PC-9 (cell line): ENCODE data around the gene EPB41L2. TPM values are rescaled to one million over a fixed set of nuclear protein-coding genes. Genes with fewer than 3 reads are reported as not detected.
"Not testable (repeated sequence)": the region's sequence is repeated elsewhere in the genome, so short reads cannot be mapped to it uniquely, and the experiment has no call there.

Source experiments
- BruUV-seq: library from RNA; stranded (reverse); fragments of 400-500 nt; replicated peaks from 2 replicates; lab custom pipeline; 2021; lab: Mats Ljungman, UMichigan
- CTCF ChIA-PET: fragments of 300-600 bp; sonication (Branson Sonifier 250); formaldehyde crosslinking; loops from one replicate; lab custom pipeline; 2022; ENCODE audit warnings: antibody characterized with exemption; lab: Charles Lee
- POLR2A ChIA-PET: fragments of 300-600 bp; sonication (Branson Sonifier 250); formaldehyde crosslinking; loops from one replicate; lab custom pipeline; 2022; ENCODE audit warnings: antibody characterized with exemption; ENCODE audit not compliant: unreplicated experiment; lab: Charles Lee
- DNase-seq, 2 experiments: peaks; one replicate each; pipeline versions ENCODE4 v3.0.0 to v3.0.0-alpha.2; 2015 to 2022; ENCODE audit warnings: mixed read lengths in 1 of 2
- H2AFZ ChIP-seq: fragments of 200-600 bp; sonication (generic); 2 replicates; pipeline ENCODE4 v1.8.1; 2017; ENCODE audit warnings: antibody characterized with exemption
- H3F3A ChIP-seq: fragments of 200-600 bp; sonication (generic); 2 replicates; pipeline ENCODE4 v1.8.1; 2017; ENCODE audit warnings: antibody characterized with exemption, mild to moderate bottlenecking, low read depth; ENCODE audit not compliant: insufficient read depth
- H3K27ac ChIP-seq: fragments of 200-600 bp; sonication (generic); 2 replicates; pipeline ENCODE4 v1.6.1; 2016; ENCODE audit warnings: mixed run types
- H3K27me3 ChIP-seq: fragments of 200-600 bp; sonication (generic); 2 replicates; pipeline ENCODE4 v1.6.1; 2016; ENCODE audit warnings: low read depth, mixed run types; ENCODE audit not compliant: insufficient read depth
- H3K36me3 ChIP-seq: fragments of 200-600 bp; sonication (generic); 2 replicates; pipeline ENCODE4 v1.6.1; 2016; ENCODE audit warnings: low read depth, mixed run types
- H3K4me1 ChIP-seq: fragments of 200-600 bp; sonication (generic); replicated peaks from 2 replicates; pipeline ENCODE4 v1.6.1; 2016; ENCODE audit warnings: mixed run types; ENCODE audit not compliant: insufficient read depth
- H3K4me2 ChIP-seq: fragments of 200-600 bp; sonication (generic); 2 replicates; pipeline ENCODE4 v1.6.1; 2017; ENCODE audit warnings: mixed run types
- H3K4me3 ChIP-seq: fragments of 200-600 bp; sonication (generic); 2 replicates; pipeline ENCODE4 v1.6.1; 2016; ENCODE audit warnings: mixed run types
- H3K79me2 ChIP-seq: fragments of 200-600 bp; sonication (generic); 2 replicates; pipeline ENCODE4 v1.6.1; 2017; ENCODE audit warnings: low read depth, mixed run types
- H3K9me2 ChIP-seq: fragments of 200-600 bp; sonication (generic); 2 replicates; pipeline ENCODE4 v1.8.1; 2017; ENCODE audit warnings: mild to moderate bottlenecking; ENCODE audit not compliant: insufficient read depth
- H3K9me3 ChIP-seq: fragments of 200-600 bp; sonication (generic); 2 replicates; pipeline ENCODE4 v1.8.1; 2016; ENCODE audit warnings: low read depth; ENCODE audit not compliant: insufficient read depth
- H4K20me1 ChIP-seq: fragments of 200-600 bp; sonication (generic); 2 replicates; pipeline ENCODE4 v1.8.1; 2017; ENCODE audit not compliant: insufficient read depth
- CTCF ChIP-seq: fragments of 200-600 bp; sonication (generic); conservative IDR thresholded peaks from 2 replicates; pipeline ENCODE4 v1.6.1; 2017; ENCODE audit warnings: mixed run types, antibody characterized with exemption, mild to moderate bottlenecking, moderate library complexity
- EZH2 ChIP-seq: fragments of 200-600 bp; sonication (generic); IDR thresholded peaks from 2 replicates; pipeline ENCODE4 v1.8.0; 2017; ENCODE audit warnings: antibody characterized with exemption, low read depth
- intact Hi-C: fragments of 100-400 bp; cut with micrococcal nuclease; formaldehyde crosslinking; loops from one replicate; pipeline ENCODE4 v1.10.0; 2022; ENCODE audit not compliant: unreplicated experiment
- total RNA-seq: library from RNA; stranded (reverse); gene quantifications from 2 replicates; pipeline ENCODE4 v1.2.3, GENCODE V29; 2021

Gene EPB41L2
- total RNA-seq, 1 experiment from 2014 or later, result 67.4 TPM

GRCh38 chr6:130810307-130811030, 252.6 kb downstream of the EPB41L2 start:
- Histone ChIP-seq H3F3A (no peaks in the 10 kb centered on the region), H3K4me3 (no peak overlapping the region), H2AFZ (no peak overlapping the region), H3K79me2 (no peaks in the 10 kb centered on the region), H3K4me1 (no peaks in the 10 kb centered on the region), H3K27ac (no peak overlapping the region), H3K9me3 (no peaks in the 10 kb centered on the region), H3K4me2 (no peak overlapping the region), H3K36me3 (no peaks in the 10 kb centered on the region), H3K27me3 (no peaks in the 10 kb centered on the region), H4K20me1 (peaks cover 4% of the 10 kb centered on the region; the same call in 1 of the 2 replicates), H3K9me2 (0 out of 2 replicates have a peak, but pooled peaks cover 3% of the 10 kb centered on the region)
- CTCF ChIA-PET, result no interaction called here
- DNase-seq, result no peak
- no TSS peak for BruUV-seq
- POLR2A ChIA-PET, result no interaction called here
- intact Hi-C loops, result no loop called here
- TF ChIP-seq CTCF (no peak), EZH2 (no peak)

- CTCF ChIA-PET, H3K9me2 ChIP-seq, H3K9me3 ChIP-seq, DNase-seq, H3K27me3 ChIP-seq, intact Hi-C loops, H3K36me3 ChIP-seq, BruUV-seq, H3K79me2 ChIP-seq, H2AFZ ChIP-seq, H3K27ac ChIP-seq, POLR2A ChIA-PET, H3K4me2 ChIP-seq, H3K4me1 ChIP-seq, H3F3A ChIP-seq, H3K4me3 ChIP-seq, H4K20me1 ChIP-seq: not testable (repeated sequence)
Observed at GRCh38 chr6:130801368-130801767, 261.7 kb downstream of the EPB41L2 start.

- Histone ChIP-seq H3K36me3 (no peaks in the 10 kb centered on the region), H3K4me3 (no peak overlapping the region), H3F3A (no peaks in the 10 kb centered on the region), H2AFZ (no peak overlapping the region), H3K27me3 (no peaks in the 10 kb centered on the region), H4K20me1 (no peaks in the 10 kb centered on the region), H3K27ac (no peak overlapping the region), H3K4me1 (no peaks in the 10 kb centered on the region), H3K79me2 (no peaks in the 10 kb centered on the region), H3K9me3 (no peaks in the 10 kb centered on the region), H3K4me2 (no peak overlapping the region), H3K9me2 (no peaks in the 10 kb centered on the region)
- no TSS peak for BruUV-seq
- intact Hi-C loops, result no loop called here
- DNase-seq, result no peak
- ChIA-PET POLR2A (no interaction called here), CTCF (no interaction called here)
- no peak for TF ChIP-seq EZH2
- no peak for TF ChIP-seq CTCF
Observed at GRCh38 chr6:130797061-130797460, 266.0 kb downstream of the EPB41L2 start.
